ENCODE results near the gene PCBP2.

DNA sequence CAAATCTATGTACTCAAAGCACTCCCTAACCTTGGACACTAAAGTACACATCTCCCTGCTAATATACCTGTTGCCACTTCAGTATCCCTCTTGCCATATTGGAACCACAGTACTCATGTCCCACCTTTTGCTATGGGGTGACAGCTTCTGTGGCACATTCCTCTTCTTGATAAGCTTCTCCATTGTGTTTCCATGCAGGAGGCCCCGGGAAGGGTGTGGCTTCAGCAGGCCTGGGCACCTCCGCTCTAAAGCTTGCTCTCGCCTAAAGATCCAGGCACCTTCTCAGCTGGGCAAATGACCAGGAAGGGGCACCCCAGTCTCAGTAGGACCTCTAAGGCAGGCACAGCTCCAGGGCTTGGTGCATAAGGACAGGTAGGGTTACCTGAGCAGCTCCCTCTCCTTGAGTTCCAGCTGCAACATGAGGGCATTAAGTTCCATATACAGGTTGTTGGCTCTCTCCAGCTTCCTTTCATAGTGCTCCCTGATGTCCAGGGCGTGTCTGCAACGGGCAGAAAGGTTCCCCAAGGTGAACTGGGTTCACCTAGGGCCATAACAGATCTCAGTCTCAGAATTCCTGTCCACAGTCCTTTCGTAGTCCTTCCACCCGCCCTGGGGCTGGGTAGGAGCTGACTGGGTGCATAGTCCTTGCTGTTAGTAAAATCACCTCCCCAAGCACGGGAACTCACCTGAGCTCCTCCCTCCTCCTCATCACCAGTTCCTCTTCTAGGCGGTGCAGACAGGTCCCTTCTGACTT lies 31.5 kb downstream of the PCBP2 start:
- TF ChIP-seq POLR2AphosphoS5 (IDR thresholded peaks at IDR 0.05; ENCODE audit: low read depth, low read length): peak; percentile 68
- TF ChIP-seq SIN3A (IDR thresholded peaks at IDR 0.05; ENCODE audit: borderline replicate concordance, low read depth, low read length): no peak
- TF ChIP-seq, protein P1, sequence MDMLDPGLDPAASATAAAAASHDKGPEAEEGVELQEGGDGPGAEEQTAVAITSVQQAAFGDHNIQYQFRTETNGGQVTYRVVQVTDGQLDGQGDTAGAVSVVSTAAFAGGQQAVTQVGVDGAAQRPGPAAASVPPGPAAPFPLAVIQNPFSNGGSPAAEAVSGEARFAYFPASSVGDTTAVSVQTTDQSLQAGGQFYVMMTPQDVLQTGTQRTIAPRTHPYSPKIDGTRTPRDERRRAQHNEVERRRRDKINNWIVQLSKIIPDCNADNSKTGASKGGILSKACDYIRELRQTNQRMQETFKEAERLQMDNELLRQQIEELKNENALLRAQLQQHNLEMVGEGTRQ (IDR thresholded peaks at IDR 0.05; ENCODE audit: borderline replicate concordance, low read depth, low read length): no peak
- no peak for TF ChIP-seq EP300 (IDR thresholded peaks at IDR 0.05; ENCODE audit: borderline replicate concordance in 1 of 2, low read depth in 1 of 2, low read length in 1 of 2)
- TF ChIP-seq, protein P2, sequence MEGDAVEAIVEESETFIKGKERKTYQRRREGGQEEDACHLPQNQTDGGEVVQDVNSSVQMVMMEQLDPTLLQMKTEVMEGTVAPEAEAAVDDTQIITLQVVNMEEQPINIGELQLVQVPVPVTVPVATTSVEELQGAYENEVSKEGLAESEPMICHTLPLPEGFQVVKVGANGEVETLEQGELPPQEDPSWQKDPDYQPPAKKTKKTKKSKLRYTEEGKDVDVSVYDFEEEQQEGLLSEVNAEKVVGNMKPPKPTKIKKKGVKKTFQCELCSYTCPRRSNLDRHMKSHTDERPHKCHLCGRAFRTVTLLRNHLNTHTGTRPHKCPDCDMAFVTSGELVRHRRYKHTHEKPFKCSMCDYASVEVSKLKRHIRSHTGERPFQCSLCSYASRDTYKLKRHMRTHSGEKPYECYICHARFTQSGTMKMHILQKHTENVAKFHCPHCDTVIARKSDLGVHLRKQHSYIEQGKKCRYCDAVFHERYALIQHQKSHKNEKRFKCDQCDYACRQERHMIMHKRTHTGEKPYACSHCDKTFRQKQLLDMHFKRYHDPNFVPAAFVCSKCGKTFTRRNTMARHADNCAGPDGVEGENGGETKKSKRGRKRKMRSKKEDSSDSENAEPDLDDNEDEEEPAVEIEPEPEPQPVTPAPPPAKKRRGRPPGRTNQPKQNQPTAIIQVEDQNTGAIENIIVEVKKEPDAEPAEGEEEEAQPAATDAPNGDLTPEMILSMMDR (IDR thresholded peaks at IDR 0.05): no peak
- TF ChIP-seq RAD21 (IDR thresholded peaks at IDR 0.05; ENCODE audit: low read length): no peak
- TF ChIP-seq, protein P3, sequence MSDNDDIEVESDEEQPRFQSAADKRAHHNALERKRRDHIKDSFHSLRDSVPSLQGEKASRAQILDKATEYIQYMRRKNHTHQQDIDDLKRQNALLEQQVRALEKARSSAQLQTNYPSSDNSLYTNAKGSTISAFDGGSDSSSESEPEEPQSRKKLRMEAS (IDR thresholded peaks at IDR 0.05; ENCODE audit: low read depth): no peak
- no peak for TF ChIP-seq FOXJ3 (CRISPR knock-in tag; IDR thresholded peaks at IDR 0.05)
- no peak for TF ChIP-seq TCF12 (IDR thresholded peaks at IDR 0.05)
- TF ChIP-seq ELF1 (IDR thresholded peaks at IDR 0.05): no peak
